Fibroblast of skin of left biceps (primary cell): ENCODE data around the gene THPO.

Experiments used
- DNase-seq, 2 experiments: peaks; one replicate each; pipeline ENCODE4 v3.0.0-alpha.2; 2013; ENCODE audit warnings: low read depth in 2 of 2

THPO gene

GRCh38 chr3:184362668-184363546 is 15.1 kb downstream of the THPO start:
- peak; percentile 92 to 93 for DNase-seq

- DNase-seq: no peak
Observed at GRCh38 chr3:184361932-184362667, 15.9 kb downstream of the THPO start.

- no peak for DNase-seq
Observed at GRCh38 chr3:184361532-184361931, 16.5 kb downstream of the THPO start, which contains the start of the genes CLCN2 and POLR2H. CLCN2 (minus strand) TSS chr3:184361605; CDS start chr3:184361479, 126 bp downstream. POLR2H (plus strand) TSS chr3:184361710; CDS start chr3:184363493, 1,783 bp downstream.

GRCh38 chr3:184360929-184361531 is 17.0 kb downstream of the THPO start:
- no peak for DNase-seq

GRCh38 chr3:184360070-184360928 is 17.7 kb downstream of the THPO start:
- no peak for DNase-seq

GRCh38 chr3:184359610-184360009 is 18.4 kb downstream of the THPO start:
- DNase-seq: no peak

GRCh38 chr3:184358921-184359350 is 19.1 kb downstream of the THPO start:
- DNase-seq: no peak

GRCh38 chr3:184358124-184358767 is 19.8 kb downstream of the THPO start:
- DNase-seq: no peak

- no peak for DNase-seq
Observed at GRCh38 chr3:184357248-184358123, 20.5 kb downstream of the THPO start.

GRCh38 chr3:184355261-184356040 is 22.6 kb downstream of the THPO start:
- DNase-seq: no peak

- DNase-seq: no peak
Observed at GRCh38 chr3:184354754-184355153, 23.3 kb downstream of the THPO start.

GRCh38 chr3:184354121-184354728 is 23.8 kb downstream of the THPO start:
- DNase-seq: no peak

GRCh38 chr3:184353546-184353941 is 24.5 kb downstream of the THPO start:
- no peak for DNase-seq

- no peak for DNase-seq
Observed at GRCh38 chr3:184352897-184353545, 25.0 kb downstream of the THPO start.

GRCh38 chr3:184352149-184352785 is 25.7 kb downstream of the THPO start:
- DNase-seq: no peak

- DNase-seq: no peak
Observed at GRCh38 chr3:184351511-184352148, 26.4 kb downstream of the THPO start.

- no peak for DNase-seq
Observed at GRCh38 chr3:184350618-184351017, 27.4 kb downstream of the THPO start.
